Measurements from ENCODE around the gene SLF2. TPM values are rescaled to one million over a fixed set of nuclear protein-coding genes. Genes with fewer than 3 reads are reported as not detected.

SLF2 gene
- total and polyA plus RNA-seq, 2 of the 13 experiments (the other 11 are each of a cell fraction or from before 2014, with no cell fraction given), result 12.2 to 48.1 TPM

- no peak for TF ChIP-seq PAXIP1 (CRISPR knock-in tag; conservative IDR thresholded peaks at IDR 0.05)
- no peak for TF ChIP-seq LCORL (IDR thresholded peaks at IDR 0.05)
- TF ChIP-seq LCORL (CRISPR knock-in tag; IDR thresholded peaks at IDR 0.05), result peak; percentile 56; the same call in 1 of the 2 replicates
- peak; percentile 43 for TF ChIP-seq STAG1 (CRISPR knock-in tag; IDR thresholded peaks at IDR 0.05)
- peak; percentile 57; the same call in 1 of the 2 replicates for TF ChIP-seq FOXP4 (CRISPR knock-in tag; IDR thresholded peaks at IDR 0.05)
- TF ChIP-seq NR0B2 (CRISPR knock-in tag; IDR thresholded peaks at IDR 0.05), result peak; percentile 32; the same call in 1 of the 2 replicates
- TF ChIP-seq ZNF331 (CRISPR knock-in tag; IDR thresholded peaks at IDR 0.05), result peak; percentile 40; the same call in 1 of the 2 replicates
- TF ChIP-seq BCL6 (CRISPR knock-in tag; IDR thresholded peaks at IDR 0.05), result 0 out of 2 replicates have a peak, but pooled peaks have one; percentile 2
- TF ChIP-seq DBP (CRISPR knock-in tag; IDR thresholded peaks at IDR 0.05; ENCODE audit: not compliant biosample characterization), result no peak
- TF ChIP-seq ZNF589 (CRISPR knock-in tag; conservative IDR thresholded peaks at IDR 0.05), result 0 out of 2 replicates have a peak, but pooled peaks have one; percentile 36
- peak; percentile 68 for TF ChIP-seq UBTF (CRISPR knock-in tag; IDR thresholded peaks at IDR 0.05)
- TF ChIP-seq KLF6 (CRISPR knock-in tag; IDR thresholded peaks at IDR 0.05), result no peak
- TF ChIP-seq HOXA9 (CRISPR knock-in tag; IDR thresholded peaks at IDR 0.05; ENCODE audit: borderline replicate concordance), result 0 out of 2 replicates have a peak, but pooled peaks have one; percentile 67
- TF ChIP-seq ZFP91 (CRISPR knock-in tag; IDR thresholded peaks at IDR 0.05; ENCODE audit: borderline replicate concordance), result peak; percentile 56; the same call in 1 of the 2 replicates
- TF ChIP-seq ZNF546 (CRISPR knock-in tag; conservative IDR thresholded peaks at IDR 0.05), result peak; percentile 21; the same call in 1 of the 2 replicates
- peak; percentile 67; the same call in 1 of the 2 replicates for TF ChIP-seq KLF15 (CRISPR knock-in tag; IDR thresholded peaks at IDR 0.05; ENCODE audit: borderline replicate concordance)
These were observed 56.7 kb downstream of the SLF2 start, which contains the start of gene SEMA4G (continued) for GRCh38 chr10:100969187-100970075.

All from HepG2 (cell line).